Vagina (tissue), 2 donors: ENCODE measurements around the gene ACTL8. TPM values are rescaled to one million over a fixed set of nuclear protein-coding genes. Genes with fewer than 3 reads are reported as not detected.

Experiments
- DNase-seq, 2 donors: peaks; one replicate each; pipeline ENCODE4 v3.0.0-alpha.2; 2017; ENCODE audit errors: extremely low spot score in 2 of 2
- H3K27ac ChIP-seq: fragments of 200-600 bp; sonication (generic); one replicate; pipeline ENCODE4 v1.5.1; 2019
- H3K27me3 ChIP-seq: fragments of 200-600 bp; sonication (generic); one replicate; pipeline ENCODE4 v1.5.1; 2019
- H3K36me3 ChIP-seq, 2 donors: fragments of 200-600 bp; sonication (generic); one replicate each; pipeline ENCODE4 v1.5.1; 2017 to 2019
- H3K4me1 ChIP-seq: fragments of 200-600 bp; sonication (generic); one replicate; pipeline ENCODE4 v1.5.1; 2019
- H3K4me3 ChIP-seq, 2 donors: fragments of 200-600 bp; sonication (generic); 1 replicate in 1 of 2; 2 replicates in 1 of 2; pipeline ENCODE4 v1.5.1; 2016 to 2019
- H3K9me3 ChIP-seq: fragments of 200-600 bp; sonication (generic); one replicate; pipeline ENCODE4 v1.5.1; 2019
- POLR2A ChIP-seq, 2 donors: fragments of 450-650 bp; IDR thresholded peaks; one replicate each; pipeline ENCODE4 v1.6.1; 2017; ENCODE audit warnings: antibody characterized with exemption in 2 of 2, mild to moderate bottlenecking in 2 of 2, moderate library complexity in 2 of 2
- POLR2AphosphoS5 ChIP-seq, 2 donors: sonication (generic); formaldehyde crosslinking; IDR thresholded peaks; one replicate each; pipeline ENCODE4 v1.9.0; 2017; ENCODE audit warnings: antibody characterized with exemption in 2 of 2, mild to moderate bottlenecking in 2 of 2, low read depth in 1 of 2; ENCODE audit not compliant: insufficient read depth in 1 of 2
- intact Hi-C: fragments of 100-400 bp; cut with DNase I; formaldehyde crosslinking; loops from one replicate; pipeline ENCODE4 v1.15.1; 2023
- total RNA-seq: library from RNA; depleted of rRNA; stranded (reverse); fragments of >200 nt; gene quantifications from one replicate; pipeline ENCODE4 v1.2.3, GENCODE V29; 2016
- TF ChIP-seq, protein P1 (sequence below), 3 experiments: fragments of 450-650 bp in 2 of 3; fragments of 200-600 bp in 1 of 3; sonication (generic) in 1 of 3; IDR thresholded peaks; one replicate each; pipeline ENCODE4 v1.5.1; 2017 to 2019; ENCODE audit warnings: antibody characterized with exemption in 3 of 3, mild to moderate bottlenecking in 2 of 3, moderate library complexity in 2 of 3

Gene ACTL8
- total RNA-seq, 1 donor from 2014 or later, result not detected

DNA sequence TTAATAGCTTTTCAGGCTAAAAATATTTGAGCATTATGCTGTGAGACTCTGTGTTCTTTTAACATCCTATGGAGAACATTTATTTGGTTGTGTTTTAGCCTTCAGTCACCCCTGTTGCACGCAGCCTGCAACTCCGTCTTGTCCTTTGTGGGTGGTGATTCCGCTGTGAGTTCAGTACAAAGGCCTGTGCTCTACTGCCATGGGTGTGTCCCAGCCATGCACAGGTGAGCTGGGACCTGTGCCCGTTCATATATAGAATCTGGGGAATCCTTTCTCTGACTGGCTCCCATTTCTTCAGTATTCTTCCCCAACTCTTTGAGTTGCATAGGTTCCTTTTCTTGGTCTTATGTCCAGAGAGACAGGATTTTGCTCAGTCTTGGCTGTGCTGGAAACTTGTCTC lies 61.4 kb downstream of the ACTL8 start:
- Histone ChIP-seq H3K36me3 (no peaks in the 10 kb centered on the region), H3K27ac (no peak overlapping the region), H3K27me3 (no peaks in the 10 kb centered on the region), H3K4me3 (no peak overlapping the region), H3K4me1 (no peaks in the 10 kb centered on the region), H3K9me3 (no peaks in the 10 kb centered on the region)
- intact Hi-C loops, result no loop called here
- DNase-seq, result peak in 1 of 2 donors; percentile 70
- TF ChIP-seq, protein P1, sequence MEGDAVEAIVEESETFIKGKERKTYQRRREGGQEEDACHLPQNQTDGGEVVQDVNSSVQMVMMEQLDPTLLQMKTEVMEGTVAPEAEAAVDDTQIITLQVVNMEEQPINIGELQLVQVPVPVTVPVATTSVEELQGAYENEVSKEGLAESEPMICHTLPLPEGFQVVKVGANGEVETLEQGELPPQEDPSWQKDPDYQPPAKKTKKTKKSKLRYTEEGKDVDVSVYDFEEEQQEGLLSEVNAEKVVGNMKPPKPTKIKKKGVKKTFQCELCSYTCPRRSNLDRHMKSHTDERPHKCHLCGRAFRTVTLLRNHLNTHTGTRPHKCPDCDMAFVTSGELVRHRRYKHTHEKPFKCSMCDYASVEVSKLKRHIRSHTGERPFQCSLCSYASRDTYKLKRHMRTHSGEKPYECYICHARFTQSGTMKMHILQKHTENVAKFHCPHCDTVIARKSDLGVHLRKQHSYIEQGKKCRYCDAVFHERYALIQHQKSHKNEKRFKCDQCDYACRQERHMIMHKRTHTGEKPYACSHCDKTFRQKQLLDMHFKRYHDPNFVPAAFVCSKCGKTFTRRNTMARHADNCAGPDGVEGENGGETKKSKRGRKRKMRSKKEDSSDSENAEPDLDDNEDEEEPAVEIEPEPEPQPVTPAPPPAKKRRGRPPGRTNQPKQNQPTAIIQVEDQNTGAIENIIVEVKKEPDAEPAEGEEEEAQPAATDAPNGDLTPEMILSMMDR (IDR thresholded peaks at IDR 0.05), result no peak
- TF ChIP-seq POLR2AphosphoS5 (IDR thresholded peaks at IDR 0.05; ENCODE audit: insufficient read depth in 1 of 2, low read depth in 1 of 2) (no peak), POLR2A (IDR thresholded peaks at IDR 0.05) (no peak)

DNA sequence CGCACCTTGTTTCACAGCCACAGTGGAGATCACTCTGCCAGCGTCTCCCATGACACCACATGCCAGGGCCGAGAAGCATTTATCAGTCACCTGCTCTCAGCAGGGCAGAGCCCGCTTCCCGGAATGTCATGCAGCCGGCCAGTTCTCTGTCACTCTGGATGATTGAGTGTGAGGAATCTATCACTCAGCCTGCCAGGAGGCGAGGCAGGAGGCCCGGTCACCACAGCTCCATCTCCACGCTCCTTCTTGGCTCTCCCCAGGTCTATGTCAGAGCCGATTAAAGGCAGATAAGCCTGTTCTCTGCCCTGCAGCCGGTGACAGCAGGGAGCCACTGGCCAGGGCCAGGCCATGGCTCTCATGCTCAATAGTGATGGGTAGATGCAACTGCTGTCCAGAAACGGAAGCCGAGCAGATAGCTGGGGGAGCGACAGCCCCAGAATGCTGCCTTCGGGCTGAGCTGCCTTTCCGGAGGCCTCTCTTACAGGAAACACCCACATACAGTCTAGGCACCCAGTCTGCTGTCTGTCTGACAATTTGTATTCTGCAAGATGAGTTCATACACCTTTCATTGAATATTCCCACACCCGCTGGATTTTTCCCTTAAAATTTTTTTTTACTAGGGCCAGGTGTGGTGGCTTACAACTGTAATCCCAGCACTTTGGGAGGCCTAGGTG lies 64.1 kb downstream of the ACTL8 start:
- peak in 1 of 2 donors; percentile 88 for DNase-seq
- H3K9me3 ChIP-seq, result no peaks in the 10 kb centered on the region
- intact Hi-C loops, result no loop called here
- H3K4me1 ChIP-seq, result no peaks in the 10 kb centered on the region
- no peaks in the 10 kb centered on the region for H3K36me3 ChIP-seq
- H3K4me3 ChIP-seq, result no peak overlapping the region
- no peak overlapping the region for H3K27ac ChIP-seq
- H3K27me3 ChIP-seq, result no peaks in the 10 kb centered on the region
- no peak for TF ChIP-seq POLR2A (IDR thresholded peaks at IDR 0.05)
- TF ChIP-seq, protein P1 (IDR thresholded peaks at IDR 0.05), result no peak
- no peak for TF ChIP-seq POLR2AphosphoS5 (IDR thresholded peaks at IDR 0.05; ENCODE audit: insufficient read depth in 1 of 2, low read depth in 1 of 2)

DNA sequence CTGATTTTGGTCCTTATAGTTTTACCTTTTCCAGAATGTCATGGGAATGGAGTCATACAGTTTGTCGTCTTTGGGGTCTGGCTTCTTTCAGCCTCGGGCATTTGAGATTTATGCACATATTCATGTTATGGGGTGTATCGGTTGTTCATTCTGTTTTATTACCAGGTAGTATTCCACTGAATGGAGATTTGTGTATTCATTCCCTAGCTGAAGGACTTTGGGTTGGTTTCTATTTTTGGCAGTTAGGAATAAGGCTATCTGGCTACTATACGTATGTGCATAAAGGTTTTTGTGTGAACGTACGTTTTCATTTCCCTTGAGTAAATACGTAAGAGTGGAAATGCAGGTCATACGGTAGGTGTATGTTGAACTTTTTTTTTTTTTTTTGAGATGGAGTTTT lies 65.1 kb downstream of the ACTL8 start:
- Histone ChIP-seq H3K27ac (no peak overlapping the region), H3K4me1 (no peaks in the 10 kb centered on the region), H3K36me3 (no peaks in the 10 kb centered on the region), H3K4me3 (no peak overlapping the region), H3K9me3 (no peaks in the 10 kb centered on the region), H3K27me3 (no peaks in the 10 kb centered on the region)
- no peak for DNase-seq
- intact Hi-C loops, result loop anchor here (10.0 kb wide), 1 partner anchor 325 kb away; no protein-coding TSS in a partner anchor
- TF ChIP-seq, protein P1 (IDR thresholded peaks at IDR 0.05), result no peak
- TF ChIP-seq POLR2A (IDR thresholded peaks at IDR 0.05), result no peak

DNA sequence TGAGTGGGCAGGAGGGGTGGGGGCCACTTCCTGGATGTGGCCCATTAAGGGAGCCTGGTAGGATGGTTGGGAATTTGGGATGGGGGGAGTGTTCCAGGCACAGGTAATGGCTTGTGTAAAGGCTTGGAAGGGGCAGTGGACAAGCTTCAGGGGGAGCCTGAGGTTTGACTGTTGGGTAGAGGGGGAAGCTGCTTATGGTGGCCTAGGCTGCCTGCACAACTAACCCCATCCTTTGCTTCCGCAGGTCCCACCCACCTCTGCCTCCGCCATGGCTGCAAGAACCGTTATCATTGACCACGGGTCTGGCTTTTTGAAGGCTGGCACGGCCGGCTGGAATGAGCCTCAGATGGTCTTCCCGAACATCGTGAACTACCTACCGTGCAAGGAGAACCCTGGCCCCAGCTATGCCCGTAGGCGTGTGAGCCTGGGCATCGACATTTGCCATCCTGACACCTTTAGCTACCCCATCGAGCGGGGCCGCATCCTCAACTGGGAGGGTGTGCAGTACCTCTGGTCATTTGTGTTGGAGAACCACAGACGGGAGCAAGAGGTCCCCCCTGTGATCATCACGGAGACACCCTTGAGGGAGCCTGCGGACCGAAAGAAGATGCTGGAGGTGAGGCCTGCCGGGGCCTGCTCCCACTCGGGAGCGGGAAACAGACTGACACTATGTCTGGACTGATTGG lies 67.8 kb downstream of the ACTL8 start:
- no peak overlapping the region for H3K4me3 ChIP-seq
- intact Hi-C loops, result loop anchor here (10.0 kb wide), 1 partner anchor 328 kb away; no protein-coding TSS in a partner anchor
- H3K27ac ChIP-seq, result no peak overlapping the region
- TF ChIP-seq, protein P1 (IDR thresholded peaks at IDR 0.05), result no peak
- no peak for TF ChIP-seq POLR2AphosphoS5 (IDR thresholded peaks at IDR 0.05; ENCODE audit: insufficient read depth in 1 of 2, low read depth in 1 of 2)
- TF ChIP-seq POLR2A (IDR thresholded peaks at IDR 0.05), result no peak
- no peaks in the 10 kb centered on the region for H3K4me1 ChIP-seq
- no peaks in the 10 kb centered on the region for H3K9me3 ChIP-seq
- DNase-seq, result peak in 1 of 2 donors; percentile 67
- H3K36me3 ChIP-seq, result no peaks in the 10 kb centered on the region
- H3K27me3 ChIP-seq, result no peaks in the 10 kb centered on the region
